ENCODE results near the gene FBXL16. TPM values are rescaled to one million over a fixed set of nuclear protein-coding genes. Genes with fewer than 3 reads are reported as not detected.
A peak's percentile ranks its signal among the peaks of the same experiment; 100 is the strongest.

Gene FBXL16
- total and polyA plus RNA-seq, 12 donors = 0.04 to 0.64 (median 0.10) TPM; not detected in 4

DNA sequence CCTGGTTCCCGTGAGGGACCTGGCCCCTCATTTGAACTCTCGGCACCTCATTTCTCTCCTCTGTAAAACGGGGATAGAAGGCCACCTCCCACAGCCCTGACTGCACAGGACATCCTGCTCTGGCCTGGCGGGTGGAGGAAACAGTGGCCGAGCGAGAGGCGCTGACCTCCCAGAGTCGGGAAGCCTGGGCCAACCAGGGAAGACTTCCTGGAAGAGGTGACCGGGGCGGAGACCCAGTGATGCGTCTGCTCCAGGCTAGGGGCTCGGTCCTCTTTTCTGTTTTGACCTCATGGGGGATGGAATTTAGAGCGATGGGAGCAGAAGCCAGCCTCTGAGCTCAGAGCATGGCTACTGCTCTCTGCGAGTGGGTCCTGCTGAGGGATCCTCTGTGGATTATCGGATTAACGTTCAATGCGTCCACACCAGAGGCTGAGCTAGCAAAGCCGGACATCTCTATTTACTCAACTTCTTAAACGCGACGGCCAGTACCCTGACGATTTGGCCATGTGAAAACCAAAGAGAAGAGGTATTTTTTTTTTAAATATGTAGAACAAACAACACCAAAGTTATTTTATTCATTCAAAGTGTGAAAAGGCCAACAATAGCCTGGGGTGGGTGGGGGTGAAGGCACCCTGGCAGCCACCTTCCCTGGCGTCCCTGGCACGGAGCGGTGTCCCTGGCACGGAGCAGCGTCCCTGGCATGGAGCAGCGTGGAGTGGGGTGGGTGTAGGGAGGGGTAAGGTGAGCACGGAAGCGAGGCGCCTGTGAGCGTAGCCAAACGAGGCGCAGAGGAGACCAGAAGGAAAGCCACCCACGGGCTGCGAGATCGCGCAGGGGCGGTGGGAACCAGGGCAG lies 45.8 kb upstream of the FBXL16 start:
- intact Hi-C loops (cut with DNase I) = no loop called here
- TF ChIP-seq, protein P1, sequence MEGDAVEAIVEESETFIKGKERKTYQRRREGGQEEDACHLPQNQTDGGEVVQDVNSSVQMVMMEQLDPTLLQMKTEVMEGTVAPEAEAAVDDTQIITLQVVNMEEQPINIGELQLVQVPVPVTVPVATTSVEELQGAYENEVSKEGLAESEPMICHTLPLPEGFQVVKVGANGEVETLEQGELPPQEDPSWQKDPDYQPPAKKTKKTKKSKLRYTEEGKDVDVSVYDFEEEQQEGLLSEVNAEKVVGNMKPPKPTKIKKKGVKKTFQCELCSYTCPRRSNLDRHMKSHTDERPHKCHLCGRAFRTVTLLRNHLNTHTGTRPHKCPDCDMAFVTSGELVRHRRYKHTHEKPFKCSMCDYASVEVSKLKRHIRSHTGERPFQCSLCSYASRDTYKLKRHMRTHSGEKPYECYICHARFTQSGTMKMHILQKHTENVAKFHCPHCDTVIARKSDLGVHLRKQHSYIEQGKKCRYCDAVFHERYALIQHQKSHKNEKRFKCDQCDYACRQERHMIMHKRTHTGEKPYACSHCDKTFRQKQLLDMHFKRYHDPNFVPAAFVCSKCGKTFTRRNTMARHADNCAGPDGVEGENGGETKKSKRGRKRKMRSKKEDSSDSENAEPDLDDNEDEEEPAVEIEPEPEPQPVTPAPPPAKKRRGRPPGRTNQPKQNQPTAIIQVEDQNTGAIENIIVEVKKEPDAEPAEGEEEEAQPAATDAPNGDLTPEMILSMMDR (IDR thresholded peaks at IDR 0.05) = no peak
- peak in 5 of 8 donors; percentile 47 to 98 (median 89) for ATAC-seq
- no peaks in the 10 kb centered on the region for H3K36me3 ChIP-seq
- DNase-seq = peak in 1 of 2 donors; percentile 45
- peaks cover 0 to 15% (median 0%) of the 10 kb centered on the region in 7 donors for H3K27me3 ChIP-seq
- no peaks in the 10 kb centered on the region for H3K9me3 ChIP-seq
- no peak overlapping the region for H3K27ac ChIP-seq
- no peak overlapping the region for H3K4me3 ChIP-seq
- peaks cover 0 to 9% (median 0%) of the 10 kb centered on the region in 9 donors for H3K4me1 ChIP-seq
- 60 to 65% methylated on average over 39 of the region's 39 CpGs for WGBS, 2 donors

DNA sequence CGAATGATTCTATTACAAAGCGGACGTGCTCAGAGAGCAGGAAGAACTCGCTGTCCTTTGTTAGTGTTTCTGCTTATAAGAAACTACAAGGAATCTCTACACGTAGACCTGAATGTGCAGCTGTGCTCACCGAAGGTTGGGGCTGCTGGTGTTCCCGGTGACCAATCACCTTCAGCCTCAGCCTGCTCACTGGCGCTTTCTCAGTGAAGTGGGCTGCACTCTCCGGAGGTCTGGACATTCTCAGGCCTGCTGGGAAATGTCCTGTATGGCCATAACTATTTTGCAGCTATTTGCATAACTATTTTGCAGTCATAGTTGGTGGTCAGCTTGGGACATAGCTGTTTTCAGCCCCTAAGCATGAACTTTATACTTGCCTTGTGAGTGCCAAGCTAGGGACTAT lies 44.9 kb upstream of the FBXL16 start:
- Histone ChIP-seq H3K27ac (no peak overlapping the region), H3K36me3 (no peaks in the 10 kb centered on the region), H3K27me3 (peaks cover 0 to 15% (median 0%) of the 10 kb centered on the region in 7 donors), H3K4me3 (no peak overlapping the region), H3K4me1 (peaks cover 0 to 9% (median 0%) of the 10 kb centered on the region in 9 donors), H3K9me3 (no peaks in the 10 kb centered on the region)
- intact Hi-C loops (cut with DNase I) = no loop called here
- ATAC-seq (no peak), DNase-seq (no peak)
- TF ChIP-seq, protein P1 (IDR thresholded peaks at IDR 0.05) = no peak
- WGBS, 2 donors = 44 to 49% methylated on average over 9 of the region's 9 CpGs

DNA sequence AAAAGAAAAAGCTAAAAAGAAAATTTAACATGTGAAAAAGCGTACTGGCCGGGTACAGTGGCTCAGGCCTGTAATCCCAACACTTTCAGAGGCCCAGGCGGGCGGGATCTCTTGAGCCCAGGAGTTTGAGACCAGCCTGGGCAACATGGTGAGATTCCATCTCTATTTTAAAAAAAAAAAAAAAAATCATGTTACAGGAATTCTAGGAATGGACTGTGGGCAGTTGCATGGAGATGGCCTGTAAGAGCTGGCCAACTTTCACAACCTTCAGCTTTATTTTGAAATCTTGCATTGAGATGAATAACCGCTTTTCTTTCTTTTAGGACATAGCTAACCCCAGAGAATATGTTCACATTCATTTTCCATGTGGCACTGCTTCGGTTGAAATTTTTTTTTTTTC lies 43.4 kb upstream of the FBXL16 start:
- no peak for ATAC-seq
- H3K27me3 ChIP-seq = peaks cover 0 to 12% (median 4%) of the 10 kb centered on the region in 7 donors

DNA sequence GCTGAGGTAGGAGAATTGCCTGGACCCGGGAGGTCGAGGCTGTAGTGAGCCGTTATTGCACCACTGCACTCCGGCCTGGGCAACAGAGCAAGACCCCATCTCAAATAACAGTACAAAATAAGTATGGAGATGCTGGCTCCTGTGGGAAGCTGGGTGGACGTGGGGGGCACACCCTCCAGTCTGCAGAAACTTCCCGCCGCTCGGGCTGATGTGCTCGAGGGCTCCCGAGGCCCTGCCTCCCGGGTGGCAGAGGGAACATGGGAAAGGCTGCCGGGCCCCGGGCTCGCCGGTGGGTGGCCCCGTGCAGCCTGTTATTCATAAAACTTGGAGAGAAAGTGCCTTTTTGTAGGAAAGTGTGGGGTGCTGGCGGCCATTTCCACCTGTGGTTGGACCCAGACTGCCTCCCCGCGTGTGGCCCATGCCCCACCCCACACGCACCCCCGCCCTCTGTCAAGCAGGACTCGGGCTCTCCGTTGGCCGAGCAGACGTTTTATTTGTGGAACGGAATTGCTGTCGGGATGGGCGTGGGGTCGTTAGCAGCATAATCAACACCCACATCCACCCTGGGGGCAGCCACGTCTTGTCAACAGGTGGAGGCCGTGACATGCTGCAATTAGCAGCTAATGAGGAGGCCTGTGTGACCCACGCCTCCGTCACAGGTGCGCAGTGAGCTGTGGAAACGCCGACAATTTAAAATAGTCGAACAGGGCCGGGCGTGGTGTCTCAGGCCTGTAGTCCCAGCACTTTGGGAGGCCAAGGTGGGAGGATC lies 42.6 kb upstream of the FBXL16 start:
- no peak for ATAC-seq
- H3K4me3 ChIP-seq = no peak overlapping the region
- H3K36me3 ChIP-seq = no peaks in the 10 kb centered on the region
- peaks cover 0 to 9% (median 0%) of the 10 kb centered on the region in 9 donors for H3K4me1 ChIP-seq
- 82 to 83% methylated on average over 39 of the region's 39 CpGs for WGBS, 2 donors
- no peak overlapping the region for H3K27ac ChIP-seq
- no peak for DNase-seq
- peaks cover 0 to 16% (median 4%) of the 10 kb centered on the region in 7 donors for H3K27me3 ChIP-seq
- intact Hi-C loops (cut with DNase I) = no loop called here
- TF ChIP-seq, protein P1 (IDR thresholded peaks at IDR 0.05) = no peak
- H3K9me3 ChIP-seq = no peaks in the 10 kb centered on the region

More for the DNA sequence above, 43.4 kb upstream of the FBXL16 start:
- Histone ChIP-seq H3K9me3 (no peaks in the 10 kb centered on the region), H3K36me3 (no peaks in the 10 kb centered on the region), H3K4me1 (peaks cover 0 to 9% (median 0%) of the 10 kb centered on the region in 9 donors), H3K27ac (no peak overlapping the region), H3K4me3 (no peak overlapping the region)
- 81 to 90% methylated on average over 6 of the region's 6 CpGs for WGBS, 2 donors
- intact Hi-C loops (cut with DNase I) = no loop called here
- DNase-seq = no peak
- TF ChIP-seq, protein P1 (IDR thresholded peaks at IDR 0.05) = no peak
